ENCODE data around the gene HMCN2.

DNA sequence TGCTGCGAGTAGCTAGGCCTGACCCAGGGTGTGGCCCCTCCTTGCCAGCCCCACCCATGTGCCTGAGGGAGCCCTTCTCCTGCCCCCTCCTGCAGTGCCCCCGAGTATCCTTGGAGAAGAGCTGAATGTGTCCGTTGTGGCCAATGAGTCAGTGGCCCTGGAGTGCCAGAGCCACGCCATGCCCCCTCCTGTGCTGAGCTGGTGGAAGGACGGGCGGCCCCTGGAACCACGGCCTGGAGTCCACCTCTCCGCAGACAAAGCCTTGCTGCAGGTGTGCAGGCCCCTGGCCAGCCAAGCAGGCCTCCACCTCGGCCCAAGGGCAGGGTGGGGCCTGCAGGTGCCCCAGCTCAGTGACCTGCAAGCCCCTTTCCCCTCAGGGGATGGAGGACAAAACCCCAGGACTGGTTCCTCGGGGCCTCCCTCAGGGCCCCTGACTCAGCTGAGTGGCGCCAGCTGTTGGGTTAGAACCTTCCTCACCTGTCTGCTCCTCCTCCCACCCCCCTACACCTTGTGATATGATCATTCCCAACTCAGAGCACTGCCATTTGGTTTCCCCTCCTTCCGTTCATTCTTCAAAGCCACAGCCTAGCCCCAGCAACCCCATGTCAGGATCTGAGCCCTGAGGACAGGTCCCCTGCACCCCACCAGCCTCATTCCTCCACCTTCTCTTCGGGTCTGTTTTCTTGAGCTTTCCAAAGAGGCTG, 99.2 kb downstream of the HMCN2 start:
- no peak for TF ChIP-seq ZFX (IDR thresholded peaks at IDR 0.05)
- TF ChIP-seq, protein P1, sequence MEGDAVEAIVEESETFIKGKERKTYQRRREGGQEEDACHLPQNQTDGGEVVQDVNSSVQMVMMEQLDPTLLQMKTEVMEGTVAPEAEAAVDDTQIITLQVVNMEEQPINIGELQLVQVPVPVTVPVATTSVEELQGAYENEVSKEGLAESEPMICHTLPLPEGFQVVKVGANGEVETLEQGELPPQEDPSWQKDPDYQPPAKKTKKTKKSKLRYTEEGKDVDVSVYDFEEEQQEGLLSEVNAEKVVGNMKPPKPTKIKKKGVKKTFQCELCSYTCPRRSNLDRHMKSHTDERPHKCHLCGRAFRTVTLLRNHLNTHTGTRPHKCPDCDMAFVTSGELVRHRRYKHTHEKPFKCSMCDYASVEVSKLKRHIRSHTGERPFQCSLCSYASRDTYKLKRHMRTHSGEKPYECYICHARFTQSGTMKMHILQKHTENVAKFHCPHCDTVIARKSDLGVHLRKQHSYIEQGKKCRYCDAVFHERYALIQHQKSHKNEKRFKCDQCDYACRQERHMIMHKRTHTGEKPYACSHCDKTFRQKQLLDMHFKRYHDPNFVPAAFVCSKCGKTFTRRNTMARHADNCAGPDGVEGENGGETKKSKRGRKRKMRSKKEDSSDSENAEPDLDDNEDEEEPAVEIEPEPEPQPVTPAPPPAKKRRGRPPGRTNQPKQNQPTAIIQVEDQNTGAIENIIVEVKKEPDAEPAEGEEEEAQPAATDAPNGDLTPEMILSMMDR (conservative IDR thresholded peaks at IDR 0.05), result no peak
